HG02759 (cell line): ENCODE data around the gene CLCA2.
A peak's percentile ranks its signal among the peaks of the same experiment; 100 is the strongest.

ENCODE experiments used
- ATAC-seq: cut with Tn5 transposase; IDR thresholded peaks from one replicate; pipeline ENCODE4 v1.9.1; 2021; ENCODE audit warnings: mild to moderate bottlenecking, moderate library complexity; ENCODE audit not compliant: unreplicated experiment

Gene CLCA2

DNA sequence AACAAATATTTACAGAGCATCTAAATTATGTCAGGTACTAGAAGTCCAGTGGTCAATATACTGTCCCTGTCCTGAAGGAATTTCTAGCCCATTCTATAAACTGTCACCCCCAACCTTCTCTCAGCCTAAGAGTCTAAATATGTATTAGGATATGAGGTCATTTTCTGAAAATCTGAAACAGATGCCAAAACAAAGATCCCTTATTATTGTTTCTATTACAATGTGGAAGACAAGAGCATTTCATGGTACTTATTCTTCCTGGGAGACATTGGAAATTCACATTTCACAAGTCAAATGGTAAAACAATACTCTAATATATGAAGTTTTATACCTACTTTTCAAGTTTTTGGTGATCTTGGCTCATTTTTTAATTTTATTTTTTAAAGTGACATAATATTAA lies 47.3 kb downstream of the CLCA2 start:
- no peak for ATAC-seq

DNA sequence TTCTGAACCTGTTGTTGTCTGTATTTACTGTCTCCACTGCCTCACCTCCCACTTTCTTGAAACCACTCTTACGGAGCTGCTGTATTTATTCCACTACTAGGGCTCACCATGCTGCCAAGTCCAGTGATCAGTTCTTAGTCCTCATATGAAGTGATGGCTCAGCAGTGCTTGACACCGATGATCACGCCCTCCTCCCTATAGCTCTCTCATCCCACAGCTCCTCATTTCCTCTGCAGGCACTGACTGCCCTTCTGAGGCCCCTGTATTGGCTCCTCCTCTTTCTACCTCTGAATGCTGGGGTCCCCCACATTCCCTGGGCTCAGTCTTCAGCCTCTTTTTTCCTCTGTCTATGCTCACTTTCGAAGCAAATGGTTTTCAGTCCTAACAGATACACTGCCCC lies 48.2 kb downstream of the CLCA2 start:
- no peak for ATAC-seq

- ATAC-seq = no peak
Measured at GRCh38 chr1:86472767-86473166, 48.8 kb downstream of the CLCA2 start.

GRCh38 chr1:86477256-86477655 lies 53.3 kb downstream of the CLCA2 start:
- no peak for ATAC-seq

DNA sequence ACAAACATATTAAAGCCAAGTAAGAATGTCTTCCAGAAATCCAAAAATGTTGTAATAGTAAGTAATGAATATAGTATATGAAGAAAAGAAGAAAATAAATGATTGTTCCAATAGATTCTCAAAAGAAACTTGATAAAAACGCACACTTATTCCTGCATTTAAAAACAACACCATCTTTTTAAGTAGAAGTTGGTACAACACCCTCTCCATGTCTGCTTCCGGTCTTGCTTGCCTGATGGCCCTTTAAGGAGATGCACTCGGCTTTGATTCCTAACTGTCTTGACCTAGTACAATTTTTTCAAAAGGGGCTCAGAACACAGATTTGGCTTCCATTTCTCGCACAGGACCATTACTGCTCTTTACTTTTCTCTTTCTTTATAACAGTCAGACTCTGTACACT lies 53.7 kb downstream of the CLCA2 start:
- ATAC-seq = no peak

GRCh38 chr1:86478416-86479156 lies 54.6 kb downstream of the CLCA2 start:
- no peak for ATAC-seq

DNA sequence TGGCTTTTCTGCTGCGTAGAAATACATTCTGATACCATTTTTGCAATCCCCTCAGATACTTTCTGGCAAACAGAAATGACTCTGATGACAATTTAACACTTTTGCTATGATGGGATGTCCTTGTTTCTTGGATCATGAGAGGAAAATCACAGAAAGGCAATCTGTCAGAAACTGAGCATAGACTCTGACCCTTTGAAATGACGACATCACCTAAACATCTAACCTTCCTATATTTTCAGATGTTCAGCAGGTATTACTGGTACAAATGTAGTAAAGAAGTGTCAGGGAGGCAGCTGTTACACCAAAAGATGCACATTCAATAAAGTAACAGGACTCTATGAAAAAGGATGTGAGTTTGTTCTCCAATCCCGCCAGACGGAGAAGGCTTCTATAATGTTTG lies 58.0 kb downstream of the CLCA2 start:
- ATAC-seq = no peak

DNA sequence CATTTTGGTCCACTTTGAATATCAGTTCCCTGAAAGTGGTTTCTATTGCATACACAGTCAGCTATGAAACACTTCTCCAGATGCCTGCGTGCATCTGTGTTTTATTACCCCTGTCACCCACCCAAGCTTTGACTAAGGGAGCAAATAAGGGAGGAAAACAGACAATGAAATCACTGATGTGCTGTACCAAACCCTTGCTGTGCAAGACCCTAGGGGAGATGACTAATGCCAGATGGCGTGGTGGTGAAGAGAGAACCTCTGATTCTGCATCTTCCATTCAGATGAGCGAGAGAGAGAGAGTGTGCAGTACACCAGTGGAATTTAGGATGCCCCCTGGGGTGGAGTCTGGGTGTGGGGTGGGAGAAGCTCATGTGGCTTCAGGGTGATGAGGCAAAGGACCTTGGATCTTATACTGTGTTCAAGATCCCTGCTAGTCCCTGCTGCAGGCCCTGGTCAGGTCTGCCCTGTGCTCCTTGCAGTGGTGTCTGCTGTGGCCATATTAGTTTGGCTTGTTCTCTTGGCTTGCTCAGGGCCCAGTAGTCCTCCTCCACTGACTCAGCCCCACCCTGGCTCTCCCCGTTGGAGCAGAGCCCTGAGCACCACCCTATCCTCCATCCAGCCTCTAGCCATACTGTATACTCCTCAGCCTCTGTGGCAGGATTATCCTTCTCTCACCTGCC lies 63.3 kb downstream of the CLCA2 start:
- ATAC-seq = no peak

DNA sequence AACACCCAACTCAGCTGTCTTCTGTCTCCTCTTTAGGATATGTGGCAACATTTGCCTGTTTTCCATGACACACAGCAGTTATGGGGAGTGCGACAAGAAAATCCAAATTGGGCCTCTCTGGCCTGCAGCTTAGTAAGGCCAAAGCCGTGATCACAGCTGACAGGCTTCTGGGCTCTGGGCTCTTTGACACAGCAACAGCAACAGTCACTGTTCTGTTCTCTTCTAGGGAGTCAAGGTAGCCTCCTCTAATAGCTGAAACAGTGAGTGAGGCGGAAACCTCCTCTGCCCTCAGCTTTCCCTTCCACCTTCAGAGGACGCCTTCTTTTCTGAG lies 63.8 kb downstream of the CLCA2 start:
- no peak for ATAC-seq

GRCh38 chr1:86489242-86489878 lies 65.4 kb downstream of the CLCA2 start:
- ATAC-seq = no peak

DNA sequence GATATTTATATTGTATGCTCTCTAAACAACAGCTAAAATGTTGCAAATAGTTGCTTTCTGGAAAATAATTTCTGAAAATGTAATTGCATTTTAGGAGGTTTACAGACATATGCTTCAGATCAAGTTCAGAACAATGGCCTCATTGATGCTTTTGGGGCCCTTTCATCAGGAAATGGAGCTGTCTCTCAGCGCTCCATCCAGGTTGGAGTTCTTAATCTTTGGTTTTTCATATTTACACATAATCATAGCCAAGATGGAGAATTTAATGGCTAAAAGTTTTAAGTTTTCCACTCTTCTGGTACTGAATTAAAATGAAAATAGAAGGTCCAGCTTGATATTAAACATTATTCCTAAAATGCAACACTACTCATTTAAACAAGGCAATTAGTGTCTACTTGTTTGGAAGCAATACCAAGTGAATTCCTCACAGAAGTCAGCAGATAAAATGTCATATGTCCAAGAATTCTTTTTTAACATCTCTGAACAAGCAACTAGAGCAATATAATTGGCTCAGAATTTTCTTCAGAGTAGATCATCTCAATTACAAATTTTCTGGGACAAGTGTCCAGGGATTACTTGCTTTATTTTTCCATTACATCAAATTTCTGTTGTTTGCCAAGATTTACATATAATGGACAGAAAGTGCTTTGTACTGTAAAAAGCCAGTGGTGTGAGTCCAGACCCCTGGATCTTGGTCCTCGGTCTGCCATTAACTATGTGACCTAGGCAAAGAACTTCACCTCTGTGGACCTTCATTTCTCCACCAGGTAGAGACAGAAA lies 67.4 kb downstream of the CLCA2 start:
- no peak for ATAC-seq

DNA sequence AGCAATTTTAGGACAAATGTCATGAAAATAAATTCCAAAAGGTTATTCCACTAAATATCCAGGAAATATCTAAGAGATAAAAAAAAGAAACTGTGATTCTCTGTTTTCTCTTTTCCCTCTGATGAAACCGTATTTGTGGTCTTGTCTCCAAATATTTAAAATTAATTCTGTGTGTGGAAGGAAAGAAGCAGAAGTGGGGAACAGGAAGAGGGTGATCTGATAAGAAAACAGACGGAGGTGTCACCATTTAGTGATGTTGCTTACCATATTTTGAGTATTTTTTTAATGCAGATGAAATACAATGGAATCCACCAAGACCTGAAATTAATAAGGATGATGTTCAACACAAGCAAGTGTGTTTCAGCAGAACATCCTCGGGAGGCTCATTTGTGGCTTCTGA lies 74.3 kb downstream of the CLCA2 start:
- no peak for ATAC-seq

GRCh38 chr1:86499987-86500593 lies 76.1 kb downstream of the CLCA2 start:
- ATAC-seq = no peak

DNA sequence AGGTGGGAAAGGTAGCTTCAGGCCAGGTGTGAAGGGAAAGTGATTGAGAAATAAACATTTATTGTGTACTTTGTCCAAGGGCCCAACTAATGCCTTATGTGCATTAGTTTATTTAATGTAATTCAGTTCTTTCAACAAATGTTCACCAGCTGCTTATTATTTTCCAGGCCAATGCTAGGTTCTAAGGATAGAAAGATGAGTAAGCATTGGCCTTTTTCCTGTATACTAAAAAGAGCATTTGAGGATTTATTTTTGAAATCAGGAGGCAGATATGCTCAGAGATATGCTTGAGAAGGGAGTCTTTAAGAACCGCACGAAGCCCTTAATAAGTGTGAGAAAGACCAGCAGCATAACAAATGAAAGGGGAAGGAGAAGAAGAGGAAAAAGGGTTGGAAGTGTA lies 76.7 kb downstream of the CLCA2 start:
- no peak for ATAC-seq

DNA sequence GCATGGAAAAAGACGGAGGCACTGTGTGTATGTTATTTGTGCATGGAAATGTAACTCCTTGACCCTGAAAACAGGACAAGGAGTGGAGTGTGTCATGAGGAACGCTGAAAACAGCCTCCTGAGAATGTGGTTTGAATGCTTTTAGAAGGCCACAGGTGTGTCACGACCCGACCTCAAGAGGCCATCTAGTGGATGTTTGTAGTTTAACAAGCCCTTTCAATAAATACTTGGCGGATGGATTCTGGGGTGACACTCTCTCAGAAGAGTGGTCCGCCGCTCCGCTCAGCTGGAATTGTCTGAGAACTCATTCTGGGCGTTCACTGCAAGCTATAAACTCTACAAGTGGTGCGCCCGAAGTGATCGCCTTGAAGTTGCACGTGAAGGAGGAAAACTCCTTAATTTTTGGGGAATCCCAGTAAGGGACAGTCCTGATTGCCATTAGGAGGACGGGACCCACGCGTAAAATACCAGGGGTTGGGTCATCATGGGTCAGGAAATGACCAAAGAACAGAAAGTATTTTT lies 78.2 kb downstream of the CLCA2 start:
- peak; percentile 78 for ATAC-seq

GRCh38 chr1:86502721-86503405 lies 78.9 kb downstream of the CLCA2 start:
- ATAC-seq = peak; percentile 31

GRCh38 chr1:86503406-86504136 lies 79.6 kb downstream of the CLCA2 start:
- no peak for ATAC-seq

- ATAC-seq = no peak
Measured at GRCh38 chr1:86504137-86504479, 80.1 kb downstream of the CLCA2 start.

DNA sequence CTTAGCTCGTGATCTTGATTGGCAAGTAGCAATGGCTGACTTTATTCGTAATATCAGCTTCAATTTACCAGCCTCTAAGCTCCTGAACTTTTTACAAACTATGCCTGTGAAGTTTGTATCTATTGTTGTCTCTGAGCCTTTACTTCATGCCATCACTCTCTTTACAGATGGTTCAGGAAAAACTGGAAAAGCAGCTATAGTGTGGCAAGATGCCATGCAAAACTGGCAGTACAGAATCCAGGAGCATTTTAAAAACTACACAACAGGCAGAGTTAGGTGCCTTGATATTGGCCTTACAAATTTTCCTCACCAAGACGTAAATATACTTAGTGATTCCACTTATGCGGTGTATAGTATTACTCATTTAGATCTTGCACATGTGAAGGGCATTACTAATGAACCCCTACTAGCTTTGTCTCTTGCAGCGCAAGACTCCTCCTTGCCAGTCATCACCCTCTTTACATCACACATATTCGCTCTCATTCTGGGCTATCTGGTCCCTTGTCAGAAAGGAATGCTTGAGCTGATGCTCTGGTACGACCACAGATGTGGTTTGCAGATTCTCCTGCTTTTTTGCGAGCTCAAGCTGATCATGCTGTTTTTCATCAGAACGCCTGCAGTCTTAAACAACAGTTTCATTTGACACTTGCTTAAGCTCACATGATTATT lies 81.1 kb downstream of the CLCA2 start:
- no peak for ATAC-seq
